Fibroblast of skin of back (primary cell): Measurements from ENCODE around the gene MGA.

ENCODE experiments used
- DNase-seq: peaks from one replicate; pipeline ENCODE4 v3.0.0-alpha.2; 2013

Gene MGA

DNA sequence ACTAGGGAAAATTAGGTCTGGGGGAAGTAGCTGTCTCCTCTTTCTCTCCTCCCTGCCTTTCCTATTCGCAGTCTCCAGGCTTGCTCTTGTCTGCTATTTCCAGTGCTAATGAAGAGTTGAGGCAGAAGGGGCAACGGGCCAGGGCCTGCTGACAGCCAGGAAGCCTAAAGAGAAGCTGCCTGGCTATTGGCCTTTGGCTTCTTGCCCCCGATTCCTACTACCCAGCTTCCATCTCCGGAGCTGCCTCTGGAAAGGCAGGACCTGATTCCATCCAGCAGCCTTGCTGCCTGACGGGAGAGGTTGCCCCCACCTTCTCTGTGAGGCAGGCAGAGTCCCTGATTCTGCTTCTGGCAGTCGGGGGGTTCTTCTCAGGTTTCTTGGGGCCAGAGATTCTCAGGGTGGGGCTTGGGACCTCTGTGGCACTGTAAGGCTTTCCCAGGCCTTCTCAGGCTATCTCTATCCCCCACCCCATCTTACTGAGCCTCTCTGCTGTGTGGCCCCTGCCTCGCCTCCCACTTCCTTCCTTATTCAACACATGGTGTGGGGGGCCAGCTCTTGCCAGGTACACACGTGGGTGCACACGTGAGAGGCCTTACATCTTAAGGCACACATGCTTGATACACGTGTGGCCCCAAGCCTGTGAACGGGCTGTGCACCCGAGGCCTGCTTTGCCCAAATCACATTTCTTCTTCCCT, 149.5 kb downstream of the MGA start:
- DNase-seq: no peak

DNA sequence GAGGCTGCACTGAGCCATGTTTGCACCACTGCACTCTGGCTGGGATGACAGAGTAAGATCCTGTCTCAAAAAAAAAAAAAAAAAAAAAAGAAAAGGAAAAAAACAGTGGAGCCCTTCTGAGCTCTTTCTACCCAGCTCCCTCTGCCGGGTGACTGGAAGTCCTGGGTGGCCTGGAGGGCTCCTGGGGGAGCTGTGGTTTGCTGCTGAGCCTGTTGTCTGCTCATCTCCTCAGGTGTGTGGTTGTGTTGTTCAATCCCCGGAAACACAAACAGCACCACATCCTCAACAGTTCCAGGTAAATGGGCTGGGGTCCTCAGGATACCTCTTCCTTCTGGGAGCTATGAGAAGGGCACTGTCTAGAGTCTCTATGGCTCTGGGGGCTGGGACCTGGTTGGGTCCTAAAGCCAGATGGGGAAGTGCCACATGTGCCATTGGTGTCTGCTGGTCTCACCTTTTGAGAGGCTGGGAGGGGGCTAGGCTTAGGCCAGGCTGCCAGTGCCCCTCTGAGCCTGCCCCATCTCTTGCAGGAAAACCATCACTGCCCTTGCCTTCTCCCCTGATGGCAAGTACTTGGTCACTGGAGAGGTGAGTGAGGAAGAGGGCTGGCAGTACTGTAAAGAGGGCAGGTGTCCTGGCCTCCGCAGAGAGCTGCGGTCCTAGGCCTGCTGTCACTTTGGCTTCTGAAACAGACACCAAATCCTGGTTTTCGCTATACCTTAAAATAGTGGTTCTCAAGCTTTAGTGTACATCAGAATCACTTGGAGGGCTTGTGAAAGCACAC, 150.6 kb downstream of the MGA start:
- DNase-seq: no peak

GRCh38 chr15:41811432-41812195, 151.4 kb downstream of the MGA start:
- peak; percentile 74 for DNase-seq

- DNase-seq: no peak
These were observed 152.7 kb downstream of the MGA start for GRCh38 chr15:41812820-41813375.

DNA sequence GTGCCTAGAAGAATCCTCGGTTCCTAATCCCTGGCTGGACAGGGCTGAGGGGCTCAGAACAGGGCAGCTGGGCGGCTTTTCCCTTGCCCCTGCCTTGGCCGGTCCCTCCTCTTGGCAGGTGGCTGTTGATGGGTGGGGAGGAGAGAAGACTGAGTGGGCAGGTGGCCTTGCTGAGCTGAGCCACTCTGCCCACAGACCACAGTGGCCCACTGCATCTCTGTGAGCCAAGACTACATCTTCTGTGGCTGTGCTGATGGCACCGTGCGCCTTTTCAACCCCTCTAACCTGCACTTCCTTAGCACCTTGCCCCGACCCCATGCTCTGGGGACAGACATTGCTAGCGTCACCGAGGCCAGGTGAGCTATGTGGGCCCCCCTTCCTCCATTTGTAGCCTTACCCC, 153.2 kb downstream of the MGA start:
- DNase-seq: no peak

DNA sequence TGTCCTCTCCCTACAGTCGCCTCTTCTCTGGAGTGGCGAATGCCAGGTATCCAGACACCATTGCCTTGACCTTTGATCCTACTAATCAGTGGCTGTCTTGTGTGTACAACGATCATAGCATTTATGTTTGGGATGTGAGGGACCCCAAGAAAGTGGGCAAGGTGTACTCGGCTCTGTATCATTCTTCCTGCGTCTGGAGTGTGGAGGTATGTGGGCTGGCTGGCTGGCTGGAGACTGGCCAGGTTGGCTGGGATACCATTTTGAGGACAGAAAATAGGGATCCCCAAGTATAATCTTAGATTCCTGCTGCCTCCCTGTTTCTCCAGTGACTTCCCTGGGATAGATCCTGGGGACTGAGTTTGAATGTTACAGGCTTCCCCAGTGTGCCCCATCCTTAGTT, 154.3 kb downstream of the MGA start:
- no peak for DNase-seq

GRCh38 chr15:41816788-41817187, 156.6 kb downstream of the MGA start:
- no peak for DNase-seq

GRCh38 chr15:41817327-41817726, 157.1 kb downstream of the MGA start:
- DNase-seq: no peak

GRCh38 chr15:41817781-41818180, 157.6 kb downstream of the MGA start:
- no peak for DNase-seq

GRCh38 chr15:41819455-41820050, 159.3 kb downstream of the MGA start:
- no peak for DNase-seq

- no peak for DNase-seq
These were observed 160.7 kb downstream of the MGA start for GRCh38 chr15:41820791-41821423.

GRCh38 chr15:41821831-41822230, 161.6 kb downstream of the MGA start:
- no peak for DNase-seq

DNA sequence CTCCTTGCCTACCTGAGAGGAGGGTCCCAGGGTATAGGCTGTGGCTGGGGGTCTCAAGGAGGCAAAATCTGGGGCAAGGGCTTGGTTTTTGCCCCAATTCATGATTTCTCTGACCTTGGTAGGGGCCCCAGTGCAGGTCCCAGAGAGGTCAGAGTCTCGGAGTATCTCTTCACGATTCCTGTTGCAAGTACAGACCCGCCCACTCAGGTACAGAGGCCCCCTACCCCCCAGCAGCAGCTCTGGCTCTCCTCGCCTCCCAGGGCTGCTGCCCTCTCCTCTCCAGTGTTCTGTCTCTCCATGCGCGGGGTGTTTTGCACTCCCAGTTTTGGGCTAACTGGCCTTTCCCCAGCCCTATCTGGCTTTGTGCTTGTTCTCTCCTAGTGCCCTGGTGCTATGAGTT, 162.3 kb downstream of the MGA start:
- no peak for DNase-seq
